Fibroblast of mammary gland (primary cell): ENCODE measurements around the gene EPS8L1.

ENCODE experiments used
- DNase-seq: peaks from one replicate; pipeline ENCODE4 v3.0.0-alpha.2; 2010; ENCODE audit warnings: low read depth
- H3K4me3 ChIP-seq: 2 replicates; pipeline ENCODE4 v1.5.1; 2011; ENCODE audit warnings: low read depth, mild to moderate bottlenecking, low read length, moderate library complexity; ENCODE audit not compliant: control insufficient read depth
- CTCF ChIP-seq: conservative IDR thresholded peaks from 2 replicates; pipeline ENCODE4 v1.5.1; 2011; ENCODE audit warnings: low read depth, low read length, inconsistent platforms; ENCODE audit not compliant: control insufficient read depth, insufficient read depth

EPS8L1 gene

DNA sequence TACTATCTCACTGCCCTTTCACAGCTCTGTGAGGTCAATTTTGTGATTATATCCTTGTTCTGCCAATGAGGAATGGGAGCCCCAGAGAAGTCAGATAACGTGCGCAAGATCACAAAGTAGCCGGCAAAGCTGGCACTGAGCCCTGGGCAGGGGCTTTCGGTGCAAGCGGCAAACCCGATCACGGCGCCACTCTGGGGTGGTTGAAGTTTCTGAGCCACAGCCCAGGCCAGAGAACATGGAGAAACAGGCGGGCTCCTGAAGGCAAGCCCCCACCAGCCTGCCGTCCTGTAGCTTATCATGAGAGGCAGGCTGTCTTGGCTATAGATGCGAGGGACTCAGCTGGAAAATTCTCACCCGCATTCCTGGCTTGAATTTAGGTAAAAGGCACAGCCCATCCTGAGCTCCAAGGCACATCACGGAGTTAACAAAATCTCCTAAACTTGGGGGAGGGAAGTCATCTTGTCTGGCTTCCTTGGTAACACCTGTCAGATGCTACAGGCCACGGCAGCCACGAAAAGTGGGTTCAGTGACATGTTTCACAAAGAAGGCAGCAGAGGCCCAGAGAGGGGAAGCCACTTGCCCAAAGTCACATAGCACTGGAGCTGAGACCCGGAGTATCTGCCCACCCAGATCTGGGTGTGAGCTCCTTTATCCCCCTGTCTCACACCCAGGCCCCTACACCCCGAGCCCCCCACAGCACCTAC lies 60.9 kb downstream of the EPS8L1 start:
- no peak for DNase-seq
- no peak overlapping the region for H3K4me3 ChIP-seq
- no peak for TF ChIP-seq CTCF
